GM21619 (cell line): Measurements from ENCODE around the gene ZNF428.
"Not testable (repeated sequence)": the region's sequence is repeated elsewhere in the genome, so short reads cannot be mapped to it uniquely, and the experiment has no call there.

Experiments used
- ATAC-seq: cut with Tn5 transposase; IDR thresholded peaks from one replicate; pipeline ENCODE4 v1.9.1; 2021; ENCODE audit not compliant: unreplicated experiment

ZNF428 gene

DNA sequence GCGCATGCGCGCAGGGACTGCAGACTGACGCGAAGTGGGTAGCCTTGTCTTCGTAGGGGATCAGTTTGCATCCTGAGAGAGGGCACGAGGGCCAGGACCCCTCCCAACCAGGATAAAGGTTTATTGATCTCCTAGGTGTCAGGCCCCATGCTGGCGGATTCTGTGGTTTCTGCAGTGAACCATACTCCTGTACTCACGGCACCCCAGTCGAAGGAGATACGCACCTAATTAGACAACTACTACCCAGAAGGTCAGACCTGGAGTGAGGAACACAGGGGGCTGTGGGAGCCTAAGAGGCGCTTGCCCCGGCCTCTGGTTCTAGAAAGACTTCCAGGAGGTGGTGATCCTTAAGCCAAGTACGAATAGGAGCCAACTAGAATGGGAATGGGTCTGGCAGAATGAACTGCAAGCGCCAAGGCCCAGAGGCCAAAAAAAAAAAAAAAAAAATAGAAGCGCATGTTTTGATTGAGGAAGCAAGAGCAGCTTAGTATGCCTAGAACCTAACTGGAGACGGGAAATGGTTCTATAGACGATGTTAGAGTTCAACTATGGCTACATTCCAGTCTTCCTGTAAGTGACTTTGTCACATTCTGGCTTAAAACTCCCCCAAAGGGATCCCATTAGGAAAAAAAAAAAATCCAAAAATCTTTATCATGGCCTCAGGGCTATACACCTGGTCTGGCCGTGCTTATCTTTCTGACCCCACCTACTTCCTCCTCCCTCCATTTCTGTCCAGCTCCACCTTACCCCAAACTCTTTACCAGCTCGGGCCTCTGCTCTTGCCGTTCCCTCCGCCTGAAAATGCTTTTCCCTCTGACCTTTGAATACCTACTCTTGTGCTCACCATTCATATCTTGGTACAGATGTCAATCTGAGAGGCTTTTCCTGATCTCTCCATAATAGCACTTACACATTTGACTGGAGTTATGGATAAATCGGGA lies 902 bp upstream of the ZNF428 start:
- peak; percentile 4 for ATAC-seq

DNA sequence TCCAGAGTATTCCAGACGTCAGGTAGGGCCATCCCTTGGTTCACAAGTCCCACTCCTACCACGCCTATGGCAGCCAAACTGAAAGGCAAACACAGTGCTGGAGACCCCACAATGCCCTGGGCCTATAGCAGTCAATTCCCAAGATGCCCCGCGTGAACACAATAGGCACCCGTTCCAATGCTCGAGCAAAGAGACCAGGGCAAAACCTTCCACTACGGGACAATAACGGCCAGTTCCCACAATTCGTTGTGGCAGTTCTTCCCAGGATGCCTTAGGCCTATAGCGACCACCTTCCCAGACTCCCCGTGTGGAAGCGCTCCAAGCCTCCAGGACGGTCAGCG lies 538 bp downstream of the ZNF428 start:
- ATAC-seq, result peak; percentile 35

DNA sequence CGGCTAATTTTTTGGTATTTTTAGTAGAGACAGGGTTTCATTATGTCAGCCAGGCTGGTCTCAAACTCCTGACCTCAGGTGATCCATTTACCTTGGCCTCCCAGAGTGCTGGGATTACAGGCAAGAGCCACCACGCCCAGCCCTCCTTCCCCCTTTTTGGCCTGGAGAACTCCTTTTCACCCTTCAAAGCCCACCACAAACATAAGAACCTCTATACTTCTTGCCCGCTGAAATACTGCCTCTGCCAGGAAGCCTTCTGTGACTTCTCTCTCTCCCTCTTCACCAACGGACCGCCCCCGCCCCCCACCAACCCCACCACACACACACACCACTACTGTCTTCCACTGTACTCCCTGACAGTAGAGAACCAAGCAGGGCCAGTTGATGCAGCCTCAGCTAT lies 2.5 kb downstream of the ZNF428 start:
- no peak for ATAC-seq

DNA sequence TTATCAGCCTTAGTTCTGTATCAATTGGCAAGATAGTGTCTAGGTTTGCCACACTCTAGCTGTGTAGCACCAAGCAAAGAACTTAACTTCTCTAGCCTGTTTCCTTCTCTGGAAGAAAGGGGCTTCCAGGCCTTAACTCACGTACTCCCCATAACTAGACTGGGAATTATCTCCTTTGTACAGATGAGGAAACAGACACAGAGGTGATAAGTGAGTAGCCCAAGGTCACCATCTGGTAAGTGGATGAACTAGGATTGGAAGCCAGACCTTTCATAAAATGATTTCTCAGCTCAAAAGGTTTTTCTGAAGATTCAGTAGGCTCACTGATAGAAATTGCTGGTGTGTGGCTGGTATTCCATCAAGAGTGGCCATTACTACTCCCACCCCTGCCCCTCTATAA lies 3.1 kb downstream of the ZNF428 start:
- no peak for ATAC-seq

DNA sequence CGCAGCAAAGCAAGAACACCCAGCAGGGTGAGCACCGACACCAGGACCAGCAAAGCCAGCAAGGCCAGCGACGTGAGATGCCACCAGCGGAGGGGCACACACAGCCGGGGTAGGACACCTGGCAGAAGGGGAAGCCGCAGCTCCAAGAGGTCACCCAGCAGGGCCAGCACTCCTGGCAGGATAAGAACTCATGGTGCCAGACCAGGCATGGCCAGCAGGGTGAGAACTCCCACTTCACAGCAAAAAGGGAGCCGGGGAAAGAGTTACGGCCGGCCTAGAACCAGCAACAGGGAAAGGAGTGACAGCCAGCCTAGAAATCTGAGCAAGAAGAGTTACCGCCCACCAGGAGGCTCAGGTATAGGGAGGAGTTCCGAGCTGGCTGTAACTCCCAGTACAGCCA lies 7.1 kb downstream of the ZNF428 start:
- ATAC-seq, result no peak

DNA sequence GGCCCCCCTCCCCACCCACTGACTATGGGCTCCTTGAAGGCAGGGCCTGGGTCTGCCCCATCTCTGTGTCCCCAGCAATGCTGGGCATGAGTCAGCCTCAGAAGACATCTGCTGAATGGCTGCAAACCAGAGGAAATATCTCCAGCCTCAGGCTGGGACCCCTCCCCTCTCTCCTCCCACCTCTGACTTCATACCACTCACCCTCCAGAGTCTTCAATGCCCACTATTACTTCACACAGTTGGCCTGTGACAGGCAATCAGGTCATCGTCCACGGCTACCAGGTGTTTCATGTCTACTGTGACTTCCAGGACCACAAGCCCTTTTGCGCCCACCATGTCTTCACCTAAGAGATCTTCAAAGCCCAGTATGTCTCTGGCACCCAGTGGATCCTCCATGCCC lies 7.6 kb downstream of the ZNF428 start, which contains the start of gene SRRM5:
TSS of gene SRRM5 (plus strand) at position 301 of the 400 bp plus-strand sequence. CDS start at position 335, 34 bp downstream.
- ATAC-seq, result no peak

DNA sequence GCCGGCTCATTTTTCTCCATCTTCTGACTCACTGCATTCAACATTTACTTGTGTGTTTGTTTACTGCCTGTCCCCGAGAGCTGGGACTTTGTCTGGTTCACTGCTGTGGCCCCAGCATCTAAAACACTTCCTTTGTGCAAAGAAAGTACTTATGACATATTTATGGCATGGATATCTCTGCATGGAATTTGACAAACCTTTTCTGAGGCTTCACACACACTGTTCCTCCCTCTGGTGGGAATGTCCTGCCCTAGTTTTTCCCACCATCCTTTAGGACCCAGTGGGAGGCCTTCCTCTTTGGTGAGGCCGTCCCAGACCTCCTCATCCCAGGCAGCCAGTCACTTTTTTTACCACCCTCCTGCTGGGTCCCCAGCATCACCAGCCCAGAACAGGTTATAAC lies 8.9 kb downstream of the ZNF428 start:
- ATAC-seq, result no peak

DNA sequence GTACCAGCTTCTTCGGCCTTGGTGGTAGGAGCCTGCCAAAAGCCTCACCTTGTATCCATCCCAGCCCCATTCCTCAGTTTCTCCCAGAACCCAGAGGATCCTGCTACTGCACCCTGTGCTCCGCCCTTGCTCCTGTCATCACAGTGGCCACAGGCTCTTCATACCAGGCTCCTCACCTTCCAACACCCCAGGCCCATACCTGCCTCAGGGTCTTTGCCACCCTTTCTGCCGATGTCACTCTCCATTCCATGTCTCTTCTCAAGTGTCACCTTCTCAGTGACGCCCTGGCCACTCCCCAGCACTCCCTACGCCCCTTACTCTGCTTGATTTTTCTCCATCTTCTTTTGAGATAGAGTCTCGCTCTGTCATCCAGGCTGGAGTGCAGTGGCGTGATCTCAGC lies 9.6 kb downstream of the ZNF428 start:
- no peak for ATAC-seq

DNA sequence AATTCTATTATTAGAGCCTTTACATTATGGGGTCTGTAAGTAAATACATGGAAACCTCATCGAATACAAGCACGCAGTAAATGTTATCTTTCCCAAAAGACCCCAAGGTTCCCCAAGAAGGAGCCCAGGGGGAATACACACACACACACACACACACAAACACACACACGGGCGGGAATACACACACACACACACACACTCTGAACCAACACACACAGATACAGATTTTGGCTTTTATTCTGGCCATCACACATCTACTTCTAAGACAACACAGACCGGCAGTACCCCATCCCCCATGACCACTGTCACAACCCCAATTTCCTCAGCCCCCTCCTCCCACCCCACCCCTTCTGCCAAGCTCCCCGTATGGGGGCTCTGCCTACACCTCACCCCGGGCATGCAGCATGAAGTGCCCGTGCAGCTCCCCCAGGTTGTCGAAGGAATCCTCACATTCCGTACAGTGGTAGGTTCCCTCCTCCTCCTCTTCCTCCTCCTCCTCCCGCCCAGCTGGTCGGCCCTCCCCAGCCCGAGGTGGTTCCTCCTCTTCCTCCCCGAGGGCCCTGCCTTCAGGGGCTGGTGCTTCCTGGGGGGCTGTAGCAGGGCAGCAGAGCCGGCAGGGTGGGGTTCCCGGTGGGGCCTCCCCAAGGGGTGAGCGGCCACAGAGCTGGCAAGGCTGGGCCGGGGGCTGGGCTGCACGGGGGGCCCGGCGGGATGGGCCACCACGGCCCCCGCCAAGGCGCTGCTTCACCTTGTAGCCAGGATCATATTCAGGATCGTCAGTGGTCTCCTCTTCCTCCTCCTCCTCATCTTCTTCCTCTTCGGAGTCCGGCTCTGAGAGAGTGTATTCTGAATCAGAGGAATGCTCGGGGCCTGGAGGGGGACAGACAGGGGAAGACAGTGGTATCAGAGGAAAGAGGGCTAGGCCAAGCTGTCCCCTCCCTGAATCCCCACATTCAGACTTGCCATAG lies 11.9 kb downstream of the ZNF428 start:
- no peak for ATAC-seq

DNA sequence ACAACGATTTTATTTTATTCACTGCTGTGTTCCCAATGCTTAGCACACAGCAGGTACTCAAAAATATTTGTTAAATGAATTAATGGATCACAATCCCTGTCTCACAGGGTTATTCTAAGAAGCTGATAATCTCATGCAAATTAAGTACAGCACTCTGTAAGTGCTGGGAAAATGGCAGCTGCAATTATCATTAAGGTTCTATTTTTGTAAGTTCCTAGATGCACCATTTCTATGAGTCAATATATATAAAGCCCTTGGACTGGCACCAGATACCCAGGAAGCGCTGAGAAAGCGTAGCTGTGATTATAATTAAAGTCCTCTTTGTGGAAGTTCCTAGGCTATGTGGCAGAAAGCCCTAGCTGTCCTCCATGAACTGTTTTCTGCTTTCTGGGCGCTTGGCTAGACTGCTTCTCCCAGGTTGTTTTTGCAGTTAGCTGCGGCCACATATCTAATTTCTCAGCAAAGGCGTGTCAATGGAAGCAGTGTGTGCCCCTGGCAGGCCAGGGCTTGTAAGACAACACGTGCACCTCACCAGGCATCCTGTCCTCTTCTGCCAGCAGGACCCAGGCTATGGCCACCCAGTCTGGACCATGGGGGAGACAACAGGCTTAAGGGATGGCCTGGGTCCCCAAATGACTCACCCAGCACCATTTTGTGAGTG lies 12.7 kb downstream of the ZNF428 start:
- no peak for ATAC-seq

DNA sequence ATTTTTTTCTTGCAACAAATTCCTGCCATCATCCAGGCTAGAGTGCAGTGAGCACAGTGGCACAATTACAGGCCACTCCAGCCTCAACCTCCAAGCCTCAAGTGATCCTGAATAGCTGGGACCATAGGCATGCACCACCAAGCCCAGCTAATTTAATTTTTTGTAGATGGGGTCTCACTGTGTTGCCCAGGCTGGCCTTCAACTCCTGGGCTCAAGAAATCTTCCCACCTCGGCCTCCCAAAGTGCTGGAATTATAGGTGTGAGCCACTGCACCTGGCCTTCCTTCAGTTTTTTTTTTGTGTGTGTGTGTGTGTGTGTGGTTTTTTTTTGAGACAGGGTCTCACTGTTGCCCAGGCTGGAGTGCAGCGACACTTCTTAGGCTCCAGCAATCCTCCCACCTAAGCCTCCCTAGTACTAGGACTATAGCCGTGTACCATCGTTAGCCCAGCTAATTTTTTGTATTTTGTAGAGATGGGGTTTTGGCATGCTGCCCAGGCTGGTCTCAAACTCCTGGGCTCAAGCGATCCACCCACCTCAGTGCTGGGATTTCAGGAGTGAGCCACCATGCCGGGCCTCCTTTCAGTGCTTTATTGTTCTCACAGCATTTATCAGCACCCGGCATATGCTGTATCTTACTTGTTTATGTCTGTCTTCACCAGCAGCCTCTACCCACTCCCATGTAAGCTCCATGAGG lies 13.4 kb downstream of the ZNF428 start:
- ATAC-seq, result no peak

DNA sequence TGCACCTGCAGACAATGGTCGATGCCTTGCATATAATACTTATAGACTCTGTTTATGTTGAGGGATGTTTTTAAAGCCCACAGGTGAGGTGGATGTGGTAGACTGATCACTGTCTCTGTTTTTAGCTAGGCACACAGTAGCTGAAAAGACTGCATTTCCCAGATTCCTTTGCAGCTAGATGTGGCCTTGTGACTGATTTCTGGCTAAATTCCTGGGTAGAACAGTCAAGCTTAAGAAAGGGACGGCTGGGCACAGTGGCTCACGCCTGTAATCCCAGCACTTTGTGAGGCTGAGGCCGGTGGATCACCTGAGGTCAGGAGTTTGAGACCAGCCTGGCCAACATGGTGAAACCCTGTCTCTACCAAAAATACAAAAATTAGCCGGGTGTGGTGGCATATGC lies 19.1 kb downstream of the ZNF428 start:
- not testable (repeated sequence) for ATAC-seq

DNA sequence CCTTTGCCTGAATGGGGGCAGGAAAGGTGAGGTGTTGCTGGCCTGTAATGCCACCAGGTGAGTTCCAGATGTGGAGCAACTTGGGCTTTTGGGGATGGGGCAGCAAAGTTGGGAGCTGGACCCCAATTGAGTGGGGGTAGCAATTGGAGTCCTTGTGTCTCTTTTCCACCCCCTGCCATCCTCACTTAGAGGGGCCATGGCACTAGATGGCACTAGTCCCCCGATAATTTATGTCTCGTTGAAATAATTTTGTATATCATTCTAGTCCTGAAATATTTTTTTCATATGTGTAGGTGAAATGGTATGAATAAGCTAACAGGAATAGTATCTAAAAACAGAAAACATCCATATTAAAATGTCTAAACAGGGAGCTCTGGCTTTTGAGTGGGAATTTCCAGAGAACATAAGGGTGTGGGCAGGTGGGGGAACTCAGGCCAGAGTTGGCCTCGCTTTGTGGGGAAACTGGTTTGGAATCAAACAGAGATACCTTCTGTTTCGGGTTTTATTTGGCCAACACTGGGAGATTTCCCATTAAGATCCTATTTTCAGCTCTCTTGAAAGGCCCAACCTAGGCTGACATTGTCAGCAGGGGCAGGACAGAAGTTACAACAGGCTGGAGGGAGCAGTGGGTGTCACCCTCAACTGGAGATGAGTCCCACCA lies 19.7 kb downstream of the ZNF428 start:
- ATAC-seq, result no peak

DNA sequence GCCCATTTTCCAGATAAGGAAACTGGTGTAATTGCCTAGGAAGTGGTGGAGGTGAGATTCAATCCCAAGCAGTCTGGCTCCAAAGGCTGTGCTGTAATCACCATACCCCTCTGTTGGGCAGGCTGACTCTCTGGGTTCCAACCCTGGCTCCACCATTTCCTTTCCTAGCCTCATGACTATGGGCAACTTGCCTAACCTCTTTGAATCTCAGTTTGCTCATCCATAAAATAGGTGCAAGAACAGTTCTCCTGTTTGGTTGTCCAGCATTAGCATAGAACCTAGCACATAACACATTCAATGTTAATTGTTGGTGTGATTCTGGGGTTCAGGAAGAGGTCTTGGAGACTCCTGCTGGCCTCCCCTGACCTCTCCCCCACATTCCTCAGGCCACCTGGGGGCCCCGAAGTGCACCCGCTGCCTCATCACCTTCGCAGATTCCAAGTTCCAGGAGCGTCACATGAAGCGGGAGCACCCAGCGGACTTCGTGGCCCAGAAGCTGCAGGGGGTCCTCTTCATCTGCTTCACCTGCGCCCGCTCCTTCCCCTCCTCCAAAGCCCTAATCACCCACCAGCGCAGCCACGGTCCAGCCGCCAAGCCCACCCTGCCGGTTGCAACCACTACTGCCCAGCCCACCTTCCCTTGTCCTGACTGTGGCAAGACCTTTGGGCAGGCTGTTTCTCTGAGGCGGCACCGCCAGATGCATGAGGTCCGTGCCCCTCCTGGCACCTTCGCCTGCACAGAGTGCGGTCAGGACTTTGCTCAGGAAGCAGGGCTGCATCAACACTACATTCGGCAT lies 20.8 kb downstream of the ZNF428 start:
- ATAC-seq, result no peak

DNA sequence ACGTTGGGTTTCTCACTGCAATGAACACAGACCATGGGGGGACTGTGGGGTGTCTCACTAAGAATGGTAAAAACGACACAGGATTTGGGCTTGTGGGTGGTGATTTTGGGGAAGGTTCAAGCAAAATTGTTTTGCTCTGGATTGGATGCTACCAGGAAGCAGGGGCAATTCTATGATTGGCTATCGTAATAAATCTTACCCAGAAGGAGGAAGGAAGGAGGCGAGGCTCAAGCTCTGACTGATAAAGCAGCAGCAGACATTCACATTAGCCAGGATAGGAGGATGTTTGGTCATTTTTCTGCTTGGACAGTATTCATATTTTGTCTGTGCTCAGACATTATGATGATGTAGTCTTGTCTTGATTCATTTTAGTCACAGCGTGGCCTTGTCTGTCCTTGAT lies 21.6 kb downstream of the ZNF428 start:
- no peak for ATAC-seq

DNA sequence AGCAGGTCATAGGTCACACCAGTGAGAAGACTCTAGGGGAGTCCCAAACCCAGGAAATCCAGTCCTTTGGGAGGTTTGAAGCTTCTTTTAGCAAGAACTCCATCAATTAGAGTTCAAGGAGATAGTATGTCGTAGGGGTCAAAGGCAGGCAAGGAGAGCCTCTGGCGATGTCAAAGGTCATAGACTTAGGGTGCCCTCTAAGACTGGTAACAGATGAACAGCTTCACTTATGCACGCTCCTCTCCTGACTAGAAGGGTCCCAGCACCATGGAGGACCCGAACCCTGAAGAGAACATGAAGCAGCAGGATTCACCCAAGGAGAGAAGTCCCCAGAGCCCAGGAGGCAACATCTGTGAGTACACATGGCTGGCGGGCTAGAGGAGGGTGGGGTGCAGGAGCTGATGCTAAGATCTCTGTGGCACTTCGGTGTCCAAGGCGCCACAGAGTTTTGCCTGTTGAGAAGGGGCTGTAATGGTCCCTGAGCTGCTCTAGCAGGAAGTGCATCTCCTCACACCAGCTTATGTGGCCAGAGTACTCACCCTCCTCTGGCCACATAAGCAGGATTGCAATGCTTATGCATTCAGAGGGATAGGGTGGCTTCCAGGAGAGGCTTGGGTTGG lies 22.5 kb downstream of the ZNF428 start:
- no peak for ATAC-seq

DNA sequence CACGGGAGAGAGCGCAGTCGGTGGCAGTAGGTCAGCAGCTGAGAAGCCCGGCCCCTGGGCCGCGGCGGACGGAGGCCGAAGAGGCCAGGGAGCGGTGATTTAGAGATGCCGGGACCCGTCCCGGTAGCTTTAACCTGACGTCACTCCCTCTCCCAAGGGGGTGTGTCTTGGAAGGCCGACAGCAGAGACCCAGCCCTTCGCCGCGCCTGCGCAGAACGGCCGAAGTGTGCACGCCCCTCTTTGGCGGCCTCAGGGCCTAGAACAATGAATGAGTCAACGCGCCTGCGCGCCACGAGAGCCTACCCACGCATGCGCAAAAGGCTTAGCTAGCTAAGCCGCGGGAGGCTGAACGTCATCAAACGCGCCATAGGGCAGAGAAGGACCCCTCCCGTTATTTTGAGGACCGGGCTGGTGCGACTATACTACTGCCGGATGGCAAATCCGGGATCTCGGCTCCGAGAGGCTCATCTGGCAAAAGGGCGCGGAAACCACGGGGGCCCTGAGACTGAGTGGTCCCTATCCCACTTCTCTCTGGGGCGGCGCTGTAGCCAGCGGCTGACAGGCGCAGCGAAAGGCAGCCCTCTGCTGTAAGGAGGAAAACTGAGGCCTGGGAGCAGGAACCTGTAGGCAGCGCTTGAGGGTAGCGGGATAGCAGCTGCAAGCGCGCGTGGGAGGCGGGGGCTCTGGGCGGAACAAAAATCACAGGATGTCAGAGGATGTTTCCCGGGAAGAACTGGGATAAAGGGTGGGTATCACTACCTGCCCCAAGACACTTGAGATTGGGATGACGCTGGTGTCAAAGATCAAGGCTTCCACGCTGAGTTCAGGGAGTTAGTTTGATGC lies 23.2 kb downstream of the ZNF428 start, which contains the start of the genes IRGQ and ZNF576:
TSS of gene IRGQ (minus strand) at position 136 of the 843 bp plus-strand sequence. CDS start 796 bp downstream, outside the sequence.
TSS of gene ZNF576 (plus strand) at position 597 of the 843 bp plus-strand sequence. CDS start 514 bp downstream, outside the sequence.
- ATAC-seq, result peak; percentile 67

DNA sequence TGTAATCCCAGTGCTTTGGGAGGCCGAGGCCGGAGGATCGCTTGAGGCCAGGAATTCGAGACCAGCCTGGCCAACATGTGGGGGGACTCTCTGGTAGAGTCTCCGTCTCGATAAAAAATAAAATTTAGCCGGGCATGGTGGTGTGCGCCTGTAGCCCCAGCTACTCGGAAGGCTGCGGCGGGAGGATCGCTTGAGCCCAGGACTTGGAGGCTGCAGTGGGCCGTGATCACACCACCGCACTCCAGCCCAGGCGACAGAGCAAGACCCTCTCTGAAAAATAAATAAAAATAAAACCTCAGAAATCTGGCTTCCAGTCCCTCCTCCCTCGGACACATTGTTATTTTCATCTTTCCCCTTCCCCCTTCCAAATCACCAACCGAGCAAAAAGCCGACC lies 23.8 kb downstream of the ZNF428 start:
- peak; percentile 1 for ATAC-seq
